Measurements from ENCODE around the gene AHCTF1.
"Not testable (repeated sequence)": the region's sequence is repeated elsewhere in the genome, so short reads cannot be mapped to it uniquely, and the experiment has no call there.

AHCTF1 gene

DNA sequence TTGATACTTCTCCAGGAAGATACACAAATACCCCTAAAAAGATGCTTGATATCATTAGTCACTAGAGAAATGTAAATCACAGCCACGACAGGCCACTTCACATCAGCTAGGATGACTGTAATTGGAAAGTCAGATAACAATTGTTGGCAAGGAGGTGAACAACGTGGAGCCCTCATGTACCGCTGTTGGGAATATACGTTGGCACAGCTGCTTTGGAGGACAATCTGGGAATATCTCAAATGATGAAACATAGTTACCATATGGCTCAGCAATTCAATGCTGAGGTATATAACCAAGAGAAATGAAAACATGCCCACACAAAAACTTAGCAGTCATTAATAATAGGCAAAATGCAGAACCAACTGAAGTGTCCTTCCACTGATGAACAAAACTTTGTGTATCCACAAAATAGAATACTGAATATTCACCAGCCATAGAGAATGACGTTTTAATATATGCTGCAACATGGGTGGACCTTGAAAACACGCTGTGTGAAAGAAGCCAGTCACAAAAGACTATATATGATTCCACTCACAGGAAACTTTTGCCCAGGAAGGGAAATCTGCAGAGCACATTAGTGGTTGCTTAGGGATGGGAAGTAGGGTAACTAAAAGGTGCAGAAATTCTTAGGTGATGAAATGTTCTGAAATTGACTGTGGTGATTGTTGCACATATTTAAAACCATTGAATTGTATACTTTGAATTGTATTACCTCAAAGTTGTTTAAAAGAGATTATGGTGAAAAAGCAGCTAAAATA is 95.4 kb downstream of the AHCTF1 start:
- DNase-seq (ENCODE audit: low read depth), result no peak

- DNase-seq (ENCODE audit: low read depth), result no peak
Observed at GRCh38 chr1:246831543-246831942, 100.2 kb downstream of the AHCTF1 start.

- DNase-seq (ENCODE audit: low read depth), result no peak
Observed at GRCh38 chr1:246828818-246829217, 102.9 kb downstream of the AHCTF1 start.

- DNase-seq (ENCODE audit: low read depth), result no peak
Observed at GRCh38 chr1:246827396-246827795, 104.4 kb downstream of the AHCTF1 start.

DNA sequence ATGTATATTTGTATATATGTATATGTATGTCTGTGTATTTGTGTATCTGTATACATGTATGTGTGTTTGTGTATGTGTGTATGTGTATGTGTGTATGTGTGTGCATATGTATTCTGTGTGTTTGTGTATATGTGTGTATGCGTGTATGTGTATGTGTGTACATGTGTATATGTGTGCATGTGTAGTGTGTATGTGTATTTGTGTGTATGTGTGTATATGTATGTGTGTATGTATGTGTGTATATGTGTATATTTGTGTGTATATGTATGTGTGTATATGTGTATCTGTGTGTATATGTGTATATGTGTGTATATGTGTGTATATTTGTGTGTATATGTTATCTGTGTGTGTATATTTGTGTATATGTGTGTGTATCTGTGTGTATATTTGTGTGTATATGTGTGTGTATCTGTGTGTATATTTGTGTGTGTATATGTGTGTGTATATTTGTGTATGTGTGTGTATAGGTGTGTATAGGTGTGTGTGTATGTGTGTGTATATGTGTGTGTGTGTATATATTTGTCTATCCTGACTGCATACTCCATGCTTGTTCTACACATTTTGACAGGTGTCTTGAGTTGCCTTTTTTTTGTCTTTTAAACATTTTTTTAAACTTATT is 106.1 kb downstream of the AHCTF1 start:
- DNase-seq (ENCODE audit: low read depth), result no peak

- DNase-seq (ENCODE audit: low read depth), result no peak
Observed at GRCh38 chr1:246824541-246824940, 107.2 kb downstream of the AHCTF1 start.

DNA sequence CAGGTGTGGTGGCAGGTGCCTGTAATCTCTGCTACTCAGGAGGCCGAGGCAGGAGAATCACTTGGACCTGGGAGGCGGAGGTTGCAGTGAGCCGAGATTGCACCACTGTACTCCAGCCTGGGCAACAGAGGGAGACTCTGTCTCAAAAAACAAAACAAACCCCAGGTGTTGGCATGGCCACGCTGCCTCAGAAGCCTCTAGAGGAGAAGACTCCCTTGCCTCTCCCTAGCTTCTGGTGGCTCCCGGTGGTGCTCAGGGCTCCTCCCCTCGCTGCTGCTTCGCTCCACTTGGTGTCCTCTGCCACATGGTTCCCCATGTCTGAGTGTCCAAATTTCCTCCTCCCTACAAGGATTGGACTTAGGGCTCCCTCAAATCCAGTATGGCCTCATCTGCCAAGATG is 109.6 kb downstream of the AHCTF1 start:
- DNase-seq (ENCODE audit: low read depth), result not testable (repeated sequence)

- DNase-seq (ENCODE audit: low read depth), result no peak
Observed at GRCh38 chr1:246820666-246821065, 111.1 kb downstream of the AHCTF1 start.

GRCh38 chr1:246817778-246818177 is 114.0 kb downstream of the AHCTF1 start:
- DNase-seq (ENCODE audit: low read depth), result not testable (repeated sequence)

DNA sequence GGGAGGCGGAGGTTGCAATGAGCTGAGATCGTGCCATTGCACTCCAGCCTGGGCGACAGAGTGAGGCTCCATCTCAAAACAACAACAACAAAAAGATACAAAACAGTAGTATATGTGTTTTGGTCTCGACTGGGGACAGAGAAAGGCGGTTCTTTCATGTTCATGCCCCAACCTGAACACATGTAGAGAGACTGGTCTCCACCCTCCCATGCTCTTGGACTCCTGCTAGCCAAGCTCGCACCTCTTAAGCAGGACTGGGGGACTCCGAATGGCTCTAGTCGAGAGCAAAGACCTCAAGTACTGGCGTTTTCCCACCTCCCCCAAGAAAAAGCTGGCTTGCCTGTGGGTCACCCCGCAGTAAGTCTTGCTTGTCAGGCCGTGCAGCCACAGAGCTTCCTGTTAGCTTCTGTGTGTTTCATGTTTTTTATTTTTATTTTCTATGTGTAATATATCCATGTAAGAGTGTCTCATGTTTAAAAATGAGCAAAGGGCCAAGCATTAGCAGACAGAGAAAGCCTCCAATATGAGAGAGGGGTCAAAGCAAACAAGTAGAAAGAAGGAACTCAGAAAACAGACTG is 116.0 kb downstream of the AHCTF1 start:
- no peak for DNase-seq (ENCODE audit: low read depth)

- no peak for DNase-seq (ENCODE audit: low read depth)
Observed at GRCh38 chr1:246814890-246815289, 116.9 kb downstream of the AHCTF1 start.

DNA sequence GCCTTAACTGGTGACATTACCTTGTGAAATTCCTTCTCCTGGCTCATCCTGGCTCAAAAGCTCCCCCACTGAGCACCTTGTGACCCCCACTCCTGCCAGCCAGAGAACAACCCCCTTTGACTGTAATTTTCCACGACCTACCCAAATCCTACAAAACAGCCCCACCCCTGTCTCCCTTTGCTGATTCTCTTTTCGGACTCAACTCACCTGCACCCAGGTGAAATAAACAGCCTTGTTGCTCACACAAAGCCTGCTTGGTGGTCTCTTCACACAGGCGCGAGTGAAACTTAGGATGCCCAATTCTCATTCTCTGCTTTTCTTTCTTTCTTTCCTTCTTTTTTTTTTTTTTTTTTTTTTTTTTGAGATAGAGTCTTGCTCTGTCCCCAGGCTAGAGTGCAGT is 118.4 kb downstream of the AHCTF1 start:
- DNase-seq (ENCODE audit: low read depth), result not testable (repeated sequence)

DNA sequence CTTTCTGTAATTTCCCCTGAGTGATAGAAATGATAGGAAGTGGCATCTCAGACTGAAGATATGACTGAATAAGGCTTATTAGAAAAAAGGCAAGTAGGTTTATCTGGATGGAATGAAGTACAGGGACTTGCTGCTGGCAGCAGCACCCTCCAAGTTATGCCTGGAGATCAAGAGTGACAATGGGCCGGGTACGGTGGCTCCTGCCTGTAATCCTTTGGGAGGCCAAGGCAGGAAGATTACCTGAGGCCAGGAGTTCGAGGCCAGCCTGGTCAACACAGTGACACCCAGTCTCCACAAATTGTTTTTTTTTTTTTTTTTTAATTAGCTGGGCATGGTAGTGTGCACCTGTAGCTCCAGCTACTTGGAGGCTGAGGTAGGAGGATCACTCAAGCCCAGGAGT is 119.8 kb downstream of the AHCTF1 start:
- DNase-seq (ENCODE audit: low read depth), result no peak

DNA sequence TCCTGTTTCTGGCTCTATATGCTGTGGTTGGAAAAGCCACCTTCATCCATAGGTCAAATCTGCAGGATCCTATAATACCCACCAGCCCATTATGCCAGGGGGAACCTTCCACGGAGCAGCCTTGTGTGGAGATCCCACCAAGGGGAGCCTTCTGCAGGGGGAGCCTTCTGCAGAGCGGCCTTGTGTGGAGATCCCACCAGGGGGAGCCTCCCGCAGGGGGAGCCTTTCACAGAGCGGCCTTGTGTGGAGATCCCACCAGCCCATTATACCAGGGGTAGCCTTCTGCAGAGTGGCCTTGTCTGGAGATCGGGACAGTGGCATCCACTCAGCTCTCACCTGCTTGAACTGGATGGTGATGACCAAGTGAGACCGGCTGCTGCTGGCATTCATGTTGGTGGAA is 122.3 kb downstream of the AHCTF1 start:
- no peak for DNase-seq (ENCODE audit: low read depth)

DNA sequence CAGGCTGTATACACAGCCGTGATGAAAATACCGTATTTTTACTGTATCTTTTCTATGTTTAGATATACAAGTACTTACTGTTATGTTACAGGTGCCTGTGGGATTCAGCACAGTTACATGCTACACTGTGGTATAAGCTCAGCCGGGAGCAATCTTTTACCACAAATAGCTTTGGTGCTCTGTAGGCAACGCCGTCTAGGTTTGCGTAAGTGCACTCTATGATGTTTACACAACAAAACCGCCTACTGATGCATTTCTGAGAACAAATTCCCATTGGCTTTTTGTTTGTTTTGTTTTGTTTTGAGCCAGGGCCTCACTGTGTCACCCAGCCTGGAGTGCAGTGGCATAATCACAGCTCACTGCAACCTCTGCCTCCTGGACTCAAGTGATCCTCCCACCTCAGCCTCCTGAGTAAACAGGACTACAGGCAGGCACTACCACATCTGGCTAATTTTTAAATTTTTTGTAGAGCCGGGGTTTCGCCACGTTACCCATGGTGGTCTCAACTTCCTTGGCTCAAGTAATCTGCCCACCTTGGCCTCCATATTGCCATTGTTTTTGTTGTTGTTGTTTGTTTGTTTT is 126.5 kb downstream of the AHCTF1 start:
- DNase-seq (ENCODE audit: low read depth), result no peak

DNA sequence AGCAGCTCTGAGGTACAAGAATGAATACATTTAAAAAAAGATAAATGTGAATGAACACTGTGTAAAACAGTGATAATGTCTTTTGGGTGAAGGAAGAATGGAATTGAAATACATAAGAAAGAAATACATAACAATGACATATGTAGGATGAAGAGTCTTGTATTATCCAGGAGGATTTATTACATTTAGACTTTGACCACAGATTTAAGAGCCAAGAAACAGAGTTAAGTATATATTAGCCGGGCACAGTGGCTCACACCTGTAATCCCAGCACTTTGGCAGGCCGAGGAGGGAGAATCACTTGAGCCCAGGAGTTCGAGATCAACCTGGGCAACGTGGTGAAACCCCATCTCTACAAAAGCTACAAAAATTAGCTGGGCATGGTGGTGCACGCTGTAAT is 127.9 kb downstream of the AHCTF1 start:
- DNase-seq (ENCODE audit: low read depth), result no peak

GRCh38 chr1:246803373-246803772 is 128.4 kb downstream of the AHCTF1 start:
- DNase-seq (ENCODE audit: low read depth), result no peak

GRCh38 chr1:246801241-246802020 is 130.3 kb downstream of the AHCTF1 start:
- no peak for DNase-seq (ENCODE audit: low read depth)

DNA sequence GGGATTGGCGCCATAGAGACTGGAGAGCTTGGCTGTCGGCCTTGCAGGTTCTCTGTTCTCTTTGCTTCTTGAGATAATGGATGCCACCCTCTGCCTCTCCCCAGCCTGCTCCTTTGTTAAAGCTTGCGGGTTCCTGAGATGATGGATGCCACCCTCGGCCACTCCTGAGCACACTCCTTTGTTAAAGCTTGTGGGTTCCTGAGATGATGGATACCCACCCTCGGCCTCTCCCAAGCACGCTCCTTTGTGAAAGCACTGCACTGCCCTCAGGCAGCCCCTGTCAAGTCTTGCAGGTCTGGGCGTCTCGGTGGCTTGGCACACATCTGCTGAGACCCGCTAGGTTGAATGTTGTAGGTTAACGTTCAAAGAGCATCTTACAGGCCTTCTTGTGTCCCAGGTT is 131.0 kb downstream of the AHCTF1 start:
- DNase-seq (ENCODE audit: low read depth), result no peak

DNA sequence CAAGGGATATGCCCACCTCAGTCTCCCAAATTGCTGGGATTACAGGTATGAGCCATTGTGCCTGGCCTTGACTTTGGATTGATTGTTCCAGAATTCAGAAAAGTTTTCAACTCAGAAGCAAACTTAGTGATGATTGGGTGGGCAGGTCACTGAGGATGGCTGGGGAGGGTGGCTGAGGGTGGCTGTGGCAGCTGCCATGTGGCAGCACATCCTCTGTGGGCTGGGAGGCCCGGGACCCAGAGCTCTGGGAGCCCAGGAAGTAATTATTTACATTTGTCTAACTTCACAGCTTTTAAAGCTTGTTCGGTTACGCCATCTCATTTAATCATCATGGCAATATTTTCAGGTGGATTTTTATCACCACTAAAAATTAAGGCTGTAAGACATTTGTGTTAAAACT is 131.4 kb downstream of the AHCTF1 start:
- no peak for DNase-seq (ENCODE audit: low read depth)

- no peak for DNase-seq (ENCODE audit: low read depth)
Observed at GRCh38 chr1:246798606-246799496, 132.9 kb downstream of the AHCTF1 start.
